Measurements from ENCODE around the gene ABL2.

Gene ABL2

GRCh38 chr1:179089827-179090482 lies 139.5 kb downstream of the ABL2 start:
- FAIRE-seq: no peak

- FAIRE-seq: no peak
Observed at GRCh38 chr1:179087665-179088064, 141.8 kb downstream of the ABL2 start.

GRCh38 chr1:179083533-179083932 lies 145.9 kb downstream of the ABL2 start:
- FAIRE-seq: no peak

- FAIRE-seq: no peak
Observed at GRCh38 chr1:179082999-179083335, 146.5 kb downstream of the ABL2 start.

GRCh38 chr1:179082333-179082998 lies 147.0 kb downstream of the ABL2 start:
- FAIRE-seq: no peak

- FAIRE-seq: no peak
Observed at GRCh38 chr1:179081687-179082332, 147.7 kb downstream of the ABL2 start, which contains the start of gene TOR3A. Gene TOR3A, plus strand, starts transcription at chr1:179082070. Its CDS starts 59 bp downstream, at chr1:179082129.

GRCh38 chr1:179080866-179081686 lies 148.4 kb downstream of the ABL2 start:
- FAIRE-seq: no peak

- no peak for FAIRE-seq
Observed at GRCh38 chr1:179079113-179079761, 150.2 kb downstream of the ABL2 start.

- FAIRE-seq: no peak
Observed at GRCh38 chr1:179077396-179077795, 152.1 kb downstream of the ABL2 start.

- FAIRE-seq: no peak
Observed at GRCh38 chr1:179066471-179066870, 163.0 kb downstream of the ABL2 start.

- no peak for FAIRE-seq
Observed at GRCh38 chr1:179061360-179062282, 167.9 kb downstream of the ABL2 start.

- FAIRE-seq: no peak
Observed at GRCh38 chr1:179058487-179059483, 170.7 kb downstream of the ABL2 start.

- no peak for FAIRE-seq
Observed at GRCh38 chr1:179055937-179056336, 173.5 kb downstream of the ABL2 start.

GRCh38 chr1:179053486-179053885 lies 176.0 kb downstream of the ABL2 start:
- no peak for FAIRE-seq

- FAIRE-seq: no peak
Observed at GRCh38 chr1:179052776-179053175, 176.7 kb downstream of the ABL2 start.

Data from colon (tissue), 2 donors.